Astrocyte (in vitro differentiated cells and primary cell): Measurements from ENCODE around the gene CDK9. TPM values are rescaled to one million over a fixed set of nuclear protein-coding genes. Genes with fewer than 3 reads are reported as not detected.

Source experiments
- DNase-seq: peaks from one replicate; pipeline ENCODE4 v3.0.0-alpha.2; 2010; ENCODE audit warnings: low read depth
- FAIRE-seq: peaks from 2 replicates; lab custom pipeline; 2011; peaks lifted over from hg19 to GRCh38; lab: Jason Lieb, UNC
- H2AFZ ChIP-seq: 2 replicates; pipeline ENCODE4 v1.6.0; 2012; ENCODE audit warnings: low read depth, low read length, inconsistent platforms
- H3K27ac ChIP-seq: 2 replicates; pipeline ENCODE4 v1.5.1; 2011; ENCODE audit warnings: low read depth, low read length, inconsistent platforms
- H3K27me3 ChIP-seq: 2 replicates; pipeline ENCODE4 v1.6.0; 2011; ENCODE audit warnings: low read length, inconsistent platforms; ENCODE audit not compliant: insufficient read depth
- H3K36me3 ChIP-seq: 2 replicates; pipeline ENCODE4 v1.5.1; 2011; ENCODE audit warnings: low read length, inconsistent platforms; ENCODE audit not compliant: insufficient read depth
- H3K4me1 ChIP-seq: 2 replicates; pipeline ENCODE4 v1.5.1; 2011; ENCODE audit warnings: low read length, inconsistent platforms; ENCODE audit not compliant: insufficient read depth
- H3K4me2 ChIP-seq: 2 replicates; pipeline ENCODE4 v1.6.0; 2012; ENCODE audit warnings: low read length, inconsistent platforms
- H3K4me3 ChIP-seq: 2 replicates; pipeline ENCODE4 v1.5.1; 2011; ENCODE audit warnings: low read depth, mild to moderate bottlenecking, low read length, inconsistent platforms; ENCODE audit not compliant: insufficient read depth
- H3K79me2 ChIP-seq: 2 replicates; pipeline ENCODE4 v1.6.0; 2012; ENCODE audit warnings: mild to moderate bottlenecking, low read length, inconsistent platforms; ENCODE audit not compliant: insufficient read depth
- H3K9ac ChIP-seq: 2 replicates; pipeline ENCODE4 v1.6.0; 2012; ENCODE audit warnings: mild to moderate bottlenecking, low read length, inconsistent platforms
- H3K9me3 ChIP-seq: 2 replicates; pipeline ENCODE4 v1.5.1; 2012; ENCODE audit warnings: low read depth, mild to moderate bottlenecking, low read length, inconsistent platforms; ENCODE audit not compliant: insufficient read depth
- H4K20me1 ChIP-seq: 2 replicates; pipeline ENCODE4 v1.6.0; 2012; ENCODE audit warnings: low read length, inconsistent platforms; ENCODE audit not compliant: insufficient read depth
- H3K27ac Mint-ChIP-seq: one replicate; pipeline ENCODE4 v1.8.0; 2021; ENCODE audit warnings: mild to moderate bottlenecking, mixed read lengths; ENCODE audit not compliant: unreplicated experiment
- H3K27me3 Mint-ChIP-seq: one replicate; pipeline ENCODE4 v1.8.0; 2021; ENCODE audit warnings: low read depth, mixed read lengths; ENCODE audit not compliant: unreplicated experiment
- H3K36me3 Mint-ChIP-seq: one replicate; pipeline ENCODE4 v1.8.0; 2021; ENCODE audit warnings: low read depth, mixed read lengths; ENCODE audit not compliant: unreplicated experiment
- H3K4me1 Mint-ChIP-seq: one replicate; pipeline ENCODE4 v1.8.0; 2021; ENCODE audit warnings: low read depth, mixed read lengths; ENCODE audit not compliant: unreplicated experiment
- H3K4me3 Mint-ChIP-seq: one replicate; pipeline ENCODE4 v1.8.0; 2021; ENCODE audit warnings: mild to moderate bottlenecking, moderate library complexity, mixed read lengths; ENCODE audit not compliant: unreplicated experiment
- H3K9me3 Mint-ChIP-seq: one replicate; pipeline ENCODE4 v1.8.0; 2021; ENCODE audit warnings: mild to moderate bottlenecking, mixed read lengths; ENCODE audit not compliant: unreplicated experiment
- EZH2 ChIP-seq: IDR thresholded peaks from 2 replicates; pipeline ENCODE4 v1.6.1; 2012; ENCODE audit warnings: mild to moderate bottlenecking, low read length, inconsistent platforms; ENCODE audit not compliant: insufficient read depth
- total RNA-seq: library from RNA; stranded (reverse); gene quantifications from 2 replicates; pipeline ENCODE4 v1.2.1, GENCODE V29; 2021
- TF ChIP-seq, protein P1 (sequence below): IDR thresholded peaks from 2 replicates; pipeline ENCODE4 v1.5.1; 2011; ENCODE audit warnings: low read depth, mild to moderate bottlenecking, inconsistent platforms, low read length, moderate library complexity; ENCODE audit not compliant: insufficient read depth

CDK9 gene
- total RNA-seq, 1 donor from 2014 or later, result 71.7 TPM

GRCh38 chr9:127803507-127804352 is 17.9 kb downstream of the CDK9 start:
- H3K9ac ChIP-seq, result peak overlapping the region; percentile 98
- no peaks in the 10 kb centered on the region for H3K27me3 ChIP-seq
- peak overlapping the region; percentile 85 for H2AFZ ChIP-seq
- peak overlapping the region; percentile 77 for H3K27ac ChIP-seq
- no peaks in the 10 kb centered on the region for H3K36me3 ChIP-seq
- peaks cover 19% of the 10 kb centered on the region for H3K4me1 ChIP-seq
- no peak for FAIRE-seq
- peak overlapping the region; percentile 98 for H3K4me3 Mint-ChIP-seq
- no peaks in the 10 kb centered on the region for H3K9me3 Mint-ChIP-seq
- H3K4me1 Mint-ChIP-seq, result peaks cover 5% of the 10 kb centered on the region
- H3K27me3 Mint-ChIP-seq, result no peaks in the 10 kb centered on the region
- peaks cover 40% of the 10 kb centered on the region for H3K79me2 ChIP-seq
- H3K9me3 ChIP-seq, result no peaks in the 10 kb centered on the region
- peak overlapping the region; percentile 97 for H3K27ac Mint-ChIP-seq
- no peak for TF ChIP-seq EZH2
- TF ChIP-seq, protein P1, sequence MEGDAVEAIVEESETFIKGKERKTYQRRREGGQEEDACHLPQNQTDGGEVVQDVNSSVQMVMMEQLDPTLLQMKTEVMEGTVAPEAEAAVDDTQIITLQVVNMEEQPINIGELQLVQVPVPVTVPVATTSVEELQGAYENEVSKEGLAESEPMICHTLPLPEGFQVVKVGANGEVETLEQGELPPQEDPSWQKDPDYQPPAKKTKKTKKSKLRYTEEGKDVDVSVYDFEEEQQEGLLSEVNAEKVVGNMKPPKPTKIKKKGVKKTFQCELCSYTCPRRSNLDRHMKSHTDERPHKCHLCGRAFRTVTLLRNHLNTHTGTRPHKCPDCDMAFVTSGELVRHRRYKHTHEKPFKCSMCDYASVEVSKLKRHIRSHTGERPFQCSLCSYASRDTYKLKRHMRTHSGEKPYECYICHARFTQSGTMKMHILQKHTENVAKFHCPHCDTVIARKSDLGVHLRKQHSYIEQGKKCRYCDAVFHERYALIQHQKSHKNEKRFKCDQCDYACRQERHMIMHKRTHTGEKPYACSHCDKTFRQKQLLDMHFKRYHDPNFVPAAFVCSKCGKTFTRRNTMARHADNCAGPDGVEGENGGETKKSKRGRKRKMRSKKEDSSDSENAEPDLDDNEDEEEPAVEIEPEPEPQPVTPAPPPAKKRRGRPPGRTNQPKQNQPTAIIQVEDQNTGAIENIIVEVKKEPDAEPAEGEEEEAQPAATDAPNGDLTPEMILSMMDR, result no peak
- peak overlapping the region; percentile 98 for H3K4me2 ChIP-seq
- peaks cover 15% of the 10 kb centered on the region for H4K20me1 ChIP-seq
- H3K36me3 Mint-ChIP-seq, result peaks cover 14% of the 10 kb centered on the region
- H3K4me3 ChIP-seq, result peak overlapping the region; percentile 85
- no peak for DNase-seq

DNA sequence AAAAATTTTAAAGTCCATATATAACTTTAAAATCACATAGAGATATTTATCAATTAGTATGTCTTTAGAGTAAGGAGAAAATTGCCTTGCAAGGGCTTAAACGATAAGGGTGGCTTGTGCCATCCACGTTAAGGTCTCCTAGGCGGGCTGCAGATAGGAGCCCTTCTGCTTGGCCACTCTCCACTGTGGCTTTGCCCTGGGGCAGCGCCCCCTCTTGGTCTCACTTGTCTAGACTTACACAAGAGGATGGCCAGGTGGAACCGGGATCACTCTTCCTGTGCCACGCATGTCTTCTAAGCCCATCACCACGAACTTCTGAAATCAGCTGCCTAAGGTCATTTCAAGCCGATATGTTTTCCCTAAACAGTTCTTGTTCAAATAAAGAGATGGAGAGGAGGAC is 19.8 kb downstream of the CDK9 start:
- Mint-ChIP-seq H3K4me3 (no peak overlapping the region), H3K9me3 (no peaks in the 10 kb centered on the region), H3K27me3 (no peaks in the 10 kb centered on the region)

More for the DNA sequence above, 19.8 kb downstream of the CDK9 start:
- H3K27ac ChIP-seq, result no peak overlapping the region
- no peak overlapping the region for H3K4me2 ChIP-seq
- H3K27me3 ChIP-seq, result no peaks in the 10 kb centered on the region
- peaks cover 28% of the 10 kb centered on the region for H4K20me1 ChIP-seq
- H3K36me3 ChIP-seq, result no peaks in the 10 kb centered on the region
- H3K4me1 Mint-ChIP-seq, result peaks cover 7% of the 10 kb centered on the region
- FAIRE-seq, result no peak
- no peaks in the 10 kb centered on the region for H3K9me3 ChIP-seq
- H3K27ac Mint-ChIP-seq, result no peak overlapping the region
- DNase-seq, result no peak
- H3K36me3 Mint-ChIP-seq, result peaks cover 18% of the 10 kb centered on the region
- H3K4me1 ChIP-seq, result peaks cover 19% of the 10 kb centered on the region
- no peak for TF ChIP-seq EZH2
- TF ChIP-seq, protein P1, result peak; percentile 36
- peaks cover 40% of the 10 kb centered on the region for H3K79me2 ChIP-seq
- H2AFZ ChIP-seq, result no peak overlapping the region
- H3K4me3 ChIP-seq, result no peak overlapping the region
- H3K9ac ChIP-seq, result no peak overlapping the region
